GM19438 (cell line): Measurements from ENCODE around the gene FKRP.
"Not testable (repeated sequence)": the region's sequence is repeated elsewhere in the genome, so short reads cannot be mapped to it uniquely, and the experiment has no call there.

ENCODE experiments used
- ATAC-seq: cut with Tn5 transposase; IDR thresholded peaks from one replicate; pipeline ENCODE4 v1.9.1; 2021; ENCODE audit warnings: low read depth; ENCODE audit not compliant: unreplicated experiment

FKRP gene

GRCh38 chr19:46755853-46756543 is 10.1 kb downstream of the FKRP start:
- no peak for ATAC-seq

- no peak for ATAC-seq
Measured at GRCh38 chr19:46756544-46756888, 10.7 kb downstream of the FKRP start.

- ATAC-seq = no peak
Measured at GRCh38 chr19:46759206-46759605, 13.3 kb downstream of the FKRP start.

- ATAC-seq = no peak
Measured at GRCh38 chr19:46759817-46760333, 14.0 kb downstream of the FKRP start.

GRCh38 chr19:46760363-46760762 is 14.5 kb downstream of the FKRP start:
- ATAC-seq = no peak

- not testable (repeated sequence) for ATAC-seq
Measured at GRCh38 chr19:46760897-46761296, 15.0 kb downstream of the FKRP start.

GRCh38 chr19:46761418-46761831 is 15.6 kb downstream of the FKRP start:
- no peak for ATAC-seq

GRCh38 chr19:46762245-46762890 is 16.5 kb downstream of the FKRP start:
- ATAC-seq = no peak

- ATAC-seq = no peak
Measured at GRCh38 chr19:46764817-46765291, 19.0 kb downstream of the FKRP start.

- ATAC-seq = no peak
Measured at GRCh38 chr19:46766569-46767317, 20.9 kb downstream of the FKRP start.

GRCh38 chr19:46768746-46769145 is 22.9 kb downstream of the FKRP start:
- not testable (repeated sequence) for ATAC-seq

GRCh38 chr19:46772170-46773017 is 26.5 kb downstream of the FKRP start:
- no peak for ATAC-seq

- no peak for ATAC-seq
Measured at GRCh38 chr19:46773018-46773399, 27.2 kb downstream of the FKRP start.

- ATAC-seq = no peak
Measured at GRCh38 chr19:46775642-46776258, 29.9 kb downstream of the FKRP start.

GRCh38 chr19:46776927-46777911 is 31.4 kb downstream of the FKRP start:
- no peak for ATAC-seq

- not testable (repeated sequence) for ATAC-seq
Measured at GRCh38 chr19:46777956-46778645, 32.2 kb downstream of the FKRP start.

- no peak for ATAC-seq
Measured at GRCh38 chr19:46782355-46783019, 36.6 kb downstream of the FKRP start.

GRCh38 chr19:46783670-46784069 is 37.8 kb downstream of the FKRP start:
- ATAC-seq = no peak
